ENCODE data around the gene DBR1.

Gene DBR1

GRCh38 chr3:138137861-138138260 lies 36.9 kb downstream of the DBR1 start:
- Histone ChIP-seq H3K9ac (ENCODE audit: low read length) (no peak overlapping the region), H3K27me3 (replicated peaks; ENCODE audit: insufficient read depth, low read length) (no peaks in the 10 kb centered on the region), H2AFZ (ENCODE audit: low read length) (no peak overlapping the region), H3K9me2 (replicated peaks; ENCODE audit: insufficient read depth, low read length) (no peaks in the 10 kb centered on the region), H3K4me1 (ENCODE audit: low read length) (peaks cover 13% of the 10 kb centered on the region), H3K27ac (ENCODE audit: low read length) (no peak overlapping the region), H3K36me3 (replicated peaks; ENCODE audit: insufficient read depth, low read length) (no peaks in the 10 kb centered on the region), H3K4me2 (ENCODE audit: low read depth, low read length) (no peak overlapping the region), H3F3A (ENCODE audit: insufficient read depth, low read length) (no peaks in the 10 kb centered on the region), H3K9me3 (replicated peaks; ENCODE audit: insufficient read depth, low read length) (no peaks in the 10 kb centered on the region), H4K20me1 (ENCODE audit: insufficient read depth, low read length) (no peaks in the 10 kb centered on the region), H3K79me2 (ENCODE audit: low read length) (no peaks in the 10 kb centered on the region), H3K4me3 (ENCODE audit: low read length) (no peak overlapping the region)
- no peak for DNase-seq
- TF ChIP-seq, protein P1, sequence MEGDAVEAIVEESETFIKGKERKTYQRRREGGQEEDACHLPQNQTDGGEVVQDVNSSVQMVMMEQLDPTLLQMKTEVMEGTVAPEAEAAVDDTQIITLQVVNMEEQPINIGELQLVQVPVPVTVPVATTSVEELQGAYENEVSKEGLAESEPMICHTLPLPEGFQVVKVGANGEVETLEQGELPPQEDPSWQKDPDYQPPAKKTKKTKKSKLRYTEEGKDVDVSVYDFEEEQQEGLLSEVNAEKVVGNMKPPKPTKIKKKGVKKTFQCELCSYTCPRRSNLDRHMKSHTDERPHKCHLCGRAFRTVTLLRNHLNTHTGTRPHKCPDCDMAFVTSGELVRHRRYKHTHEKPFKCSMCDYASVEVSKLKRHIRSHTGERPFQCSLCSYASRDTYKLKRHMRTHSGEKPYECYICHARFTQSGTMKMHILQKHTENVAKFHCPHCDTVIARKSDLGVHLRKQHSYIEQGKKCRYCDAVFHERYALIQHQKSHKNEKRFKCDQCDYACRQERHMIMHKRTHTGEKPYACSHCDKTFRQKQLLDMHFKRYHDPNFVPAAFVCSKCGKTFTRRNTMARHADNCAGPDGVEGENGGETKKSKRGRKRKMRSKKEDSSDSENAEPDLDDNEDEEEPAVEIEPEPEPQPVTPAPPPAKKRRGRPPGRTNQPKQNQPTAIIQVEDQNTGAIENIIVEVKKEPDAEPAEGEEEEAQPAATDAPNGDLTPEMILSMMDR (IDR thresholded peaks at IDR 0.05; ENCODE audit: low read length) = no peak
- TF ChIP-seq EZH2phosphoT487 (IDR thresholded peaks at IDR 0.05; ENCODE audit: low read length) (no peak), EZH2 (optimal IDR thresholded peaks at IDR 0.05; ENCODE audit: low read depth, low read length) (no peak)

DNA sequence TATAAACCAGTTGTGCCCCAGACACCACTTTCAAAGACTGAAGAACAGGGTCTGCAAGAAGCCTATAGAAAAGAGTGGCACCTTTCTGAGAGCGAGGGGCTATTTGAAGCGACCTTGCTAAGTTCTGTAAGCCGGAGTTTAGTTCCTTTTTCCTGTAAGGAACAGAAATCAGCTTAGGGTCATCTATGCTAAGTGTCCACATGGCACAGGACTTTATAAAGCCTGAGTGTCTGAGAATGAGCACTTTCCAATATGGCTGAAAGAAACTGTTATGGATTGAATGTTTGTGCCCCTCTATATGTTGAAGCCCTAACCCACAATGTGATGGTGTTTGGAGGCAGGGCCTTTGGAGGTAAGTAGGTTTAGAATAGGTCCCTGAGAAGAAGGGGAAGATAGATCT lies 38.5 kb downstream of the DBR1 start:
- no peak for DNase-seq
- Histone ChIP-seq H3K27me3 (replicated peaks; ENCODE audit: insufficient read depth, low read length) (no peaks in the 10 kb centered on the region), H3K36me3 (replicated peaks; ENCODE audit: insufficient read depth, low read length) (no peaks in the 10 kb centered on the region), H3K9ac (ENCODE audit: low read length) (no peak overlapping the region), H3K4me2 (ENCODE audit: low read depth, low read length) (no peak overlapping the region), H3K27ac (ENCODE audit: low read length) (no peak overlapping the region), H3K9me3 (replicated peaks; ENCODE audit: insufficient read depth, low read length) (no peaks in the 10 kb centered on the region), H3K9me2 (replicated peaks; ENCODE audit: insufficient read depth, low read length) (no peaks in the 10 kb centered on the region), H3K4me1 (ENCODE audit: low read length) (peaks cover 9% of the 10 kb centered on the region), H3K4me3 (ENCODE audit: low read length) (no peak overlapping the region), H3K79me2 (ENCODE audit: low read length) (no peaks in the 10 kb centered on the region), H3F3A (ENCODE audit: insufficient read depth, low read length) (no peaks in the 10 kb centered on the region), H2AFZ (ENCODE audit: low read length) (no peak overlapping the region), H4K20me1 (ENCODE audit: insufficient read depth, low read length) (no peaks in the 10 kb centered on the region)
- no peak for TF ChIP-seq EZH2phosphoT487 (IDR thresholded peaks at IDR 0.05; ENCODE audit: low read length)

GRCh38 chr3:138135833-138136194 lies 38.9 kb downstream of the DBR1 start:
- H2AFZ ChIP-seq (ENCODE audit: low read length) = no peak overlapping the region

DNA sequence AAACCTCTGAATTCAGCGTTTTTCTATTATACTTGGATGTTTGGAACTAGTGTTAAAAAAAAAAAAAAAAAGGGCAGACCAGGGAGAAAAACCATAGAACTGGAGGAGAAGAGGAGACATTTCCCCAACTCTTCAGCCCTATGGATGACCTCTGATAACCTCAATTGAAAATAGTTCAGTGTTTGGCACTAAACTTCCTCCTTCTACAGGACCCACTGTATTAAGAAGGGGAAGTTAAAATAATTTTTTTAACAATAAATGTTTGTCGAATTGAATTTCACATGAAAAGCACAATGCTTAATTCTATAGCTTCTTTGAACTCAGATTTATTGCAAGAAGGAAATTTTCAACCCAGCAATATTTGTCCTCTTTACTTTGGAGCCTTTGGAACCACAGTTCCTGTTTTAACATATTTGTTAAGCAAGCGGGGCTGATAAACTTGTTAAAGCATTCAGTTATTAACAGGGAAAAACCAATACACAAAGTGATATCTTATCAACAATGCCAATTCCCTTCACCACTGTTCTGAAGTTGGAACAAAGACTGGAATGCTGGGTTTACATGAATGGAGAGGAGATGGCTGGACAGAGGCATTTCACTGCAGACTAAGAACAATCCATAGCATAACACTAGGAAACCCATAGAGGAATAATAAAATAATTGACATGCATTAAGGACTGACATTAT lies 39.4 kb downstream of the DBR1 start:
- no peak for DNase-seq
- H3K9me2 ChIP-seq (replicated peaks; ENCODE audit: insufficient read depth, low read length) = no peaks in the 10 kb centered on the region
- TF ChIP-seq EZH2 (optimal IDR thresholded peaks at IDR 0.05; ENCODE audit: low read depth, low read length) = no peak
- TF ChIP-seq, protein P1 (IDR thresholded peaks at IDR 0.05; ENCODE audit: low read length) = no peak
- TF ChIP-seq EZH2phosphoT487 (IDR thresholded peaks at IDR 0.05; ENCODE audit: low read length) = no peak

More at GRCh38 chr3:138135833-138136194, 38.9 kb downstream of the DBR1 start:
- TF ChIP-seq, protein P1 (IDR thresholded peaks at IDR 0.05; ENCODE audit: low read length) = no peak
- TF ChIP-seq EZH2phosphoT487 (IDR thresholded peaks at IDR 0.05; ENCODE audit: low read length) (no peak), EZH2 (optimal IDR thresholded peaks at IDR 0.05; ENCODE audit: low read depth, low read length) (no peak)
- no peaks in the 10 kb centered on the region for H3F3A ChIP-seq (ENCODE audit: insufficient read depth, low read length)
- H3K4me2 ChIP-seq (ENCODE audit: low read depth, low read length) = no peak overlapping the region
- H3K27ac ChIP-seq (ENCODE audit: low read length) = no peak overlapping the region
- no peak overlapping the region for H3K9ac ChIP-seq (ENCODE audit: low read length)
- H3K36me3 ChIP-seq (replicated peaks; ENCODE audit: insufficient read depth, low read length) = no peaks in the 10 kb centered on the region
- H3K79me2 ChIP-seq (ENCODE audit: low read length) = no peaks in the 10 kb centered on the region
- H3K4me3 ChIP-seq (ENCODE audit: low read length) = no peak overlapping the region
- H3K27me3 ChIP-seq (replicated peaks; ENCODE audit: insufficient read depth, low read length) = no peaks in the 10 kb centered on the region
- H3K9me2 ChIP-seq (replicated peaks; ENCODE audit: insufficient read depth, low read length) = no peaks in the 10 kb centered on the region
- no peaks in the 10 kb centered on the region for H4K20me1 ChIP-seq (ENCODE audit: insufficient read depth, low read length)
- no peaks in the 10 kb centered on the region for H3K9me3 ChIP-seq (replicated peaks; ENCODE audit: insufficient read depth, low read length)
- peaks cover 5% of the 10 kb centered on the region for H3K4me1 ChIP-seq (ENCODE audit: low read length)
- no peak for DNase-seq

More for the DNA sequence above, 39.4 kb downstream of the DBR1 start:
- Histone ChIP-seq H3K9ac (ENCODE audit: low read length) (no peak overlapping the region), H3K4me1 (ENCODE audit: low read length) (no peaks in the 10 kb centered on the region), H3K36me3 (replicated peaks; ENCODE audit: insufficient read depth, low read length) (no peaks in the 10 kb centered on the region), H3K79me2 (ENCODE audit: low read length) (no peaks in the 10 kb centered on the region), H3F3A (ENCODE audit: insufficient read depth, low read length) (no peaks in the 10 kb centered on the region), H3K9me3 (replicated peaks; ENCODE audit: insufficient read depth, low read length) (no peaks in the 10 kb centered on the region), H2AFZ (ENCODE audit: low read length) (no peak overlapping the region), H3K4me2 (ENCODE audit: low read depth, low read length) (no peak overlapping the region), H4K20me1 (ENCODE audit: insufficient read depth, low read length) (no peaks in the 10 kb centered on the region), H3K27ac (ENCODE audit: low read length) (no peak overlapping the region), H3K4me3 (ENCODE audit: low read length) (no peak overlapping the region), H3K27me3 (replicated peaks; ENCODE audit: insufficient read depth, low read length) (no peaks in the 10 kb centered on the region)
